Spleen (tissue), 11 donors: ENCODE data around the gene PLXNA3. TPM values are rescaled to one million over a fixed set of nuclear protein-coding genes. Genes with fewer than 3 reads are reported as not detected.

Experiments
- DNase-seq: peaks from one replicate; pipeline ENCODE4 v3.0.0-alpha.2; 2020
- H3K27ac ChIP-seq, 8 donors: fragments of 200-600 bp; sonication (generic) in 7 of 8; 1 replicate in 4 of 8; 2 replicates in 4 of 8; pipeline versions ENCODE4 v1.5.0 to v1.8.0; 2016 to 2021; ENCODE audit warnings: inconsistent platforms in 4 of 8, mild to moderate bottlenecking in 4 of 8, moderate library complexity in 1 of 8
- H3K27me3 ChIP-seq, 7 donors: fragments of 200-600 bp; sonication (generic) in 6 of 7; replicated peaks in 1 of 7; 1 replicate in 4 of 7; 2 replicates in 3 of 7; pipeline versions ENCODE4 v1.5.0 to v1.8.0; 2016 to 2021; ENCODE audit warnings: inconsistent platforms in 3 of 7, mild to moderate bottlenecking in 1 of 7
- H3K36me3 ChIP-seq, 6 donors: fragments of 200-600 bp; sonication (generic) in 5 of 6; 1 replicate in 4 of 6; 2 replicates in 2 of 6; pipeline versions ENCODE4 v1.5.0 to v1.8.0; 2016 to 2021; ENCODE audit warnings: inconsistent platforms in 2 of 6
- H3K4me1 ChIP-seq, 6 donors: fragments of 200-600 bp; sonication (generic) in 5 of 6; 1 replicate in 3 of 6; 2 replicates in 3 of 6; pipeline versions ENCODE4 v1.5.0 to v1.8.0; 2016 to 2021; ENCODE audit warnings: inconsistent platforms in 3 of 6
- H3K4me3 ChIP-seq, 8 donors: fragments of 200-600 bp; sonication (generic) in 7 of 8; 1 replicate in 4 of 8; 2 replicates in 4 of 8; pipeline versions ENCODE4 v1.5.0 to v1.8.0; 2016 to 2021; ENCODE audit warnings: inconsistent platforms in 4 of 8, mild to moderate bottlenecking in 4 of 8, moderate library complexity in 2 of 8
- H3K9me3 ChIP-seq, 8 donors: fragments of 200-600 bp; sonication (generic) in 7 of 8; 1 replicate in 4 of 8; 2 replicates in 4 of 8; pipeline versions ENCODE4 v1.5.0 to v1.8.0; 2016 to 2021; ENCODE audit warnings: inconsistent platforms in 4 of 8
- POLR2A ChIP-seq, 3 donors: fragments of 450-650 bp; IDR thresholded peaks; one replicate each; pipeline ENCODE4 v1.5.1; 2017; ENCODE audit warnings: antibody characterized with exemption in 3 of 3, mild to moderate bottlenecking in 1 of 3
- POLR2AphosphoS5 ChIP-seq, 3 donors: sonication (generic); formaldehyde crosslinking; IDR thresholded peaks; one replicate each; pipeline ENCODE4 v1.5.1; 2017; ENCODE audit warnings: antibody characterized with exemption in 3 of 3
- WGBS, 5 donors: extraction: QIAGEN DNeasy Blood & Tissue Kit in 3 of 5; methylation state at CpG; one replicate each; pipeline versions ENCODE4 v1.1.5 to v1.1.7; 2013 to 2018; 5-methylcytosine and 5-hydroxymethylcytosine counted together
- intact Hi-C: fragments of 100-400 bp; cut with DNase I; formaldehyde crosslinking; loops from one replicate; pipeline ENCODE4 v1.15.0; 2023; ENCODE audit warnings: low total_unique reads
- polyA plus RNA-seq, 3 donors: library from polyadenylated mRNA; stranded (reverse); fragments of 200-250 nt; gene quantifications; one replicate each; pipeline ENCODE4 v1.2.1, GENCODE V29; 2013
- total RNA-seq, 7 donors: library from RNA; depleted of rRNA in 3 of 7; stranded (reverse); fragments of >200 nt in 3 of 7; fragmentation: NEBNext Ultra II Directional in 4 of 7; extraction: Animal tissue kit (Norgen Biotek cat#: 25700) in 4 of 7; gene quantifications; one replicate each; pipeline versions ENCODE4 v1.1.0 to v1.2.1, GENCODE V29; 2016 to 2021
- TF ChIP-seq, protein P1 (sequence below), 11 experiments: fragments of 200-600 bp in 7 of 11; fragments of 450-650 bp in 4 of 11; sonication (generic) in 4 of 11; IDR thresholded peaks in 8 of 11; conservative IDR thresholded peaks in 3 of 11; 1 replicate in 7 of 11; 2 replicates in 4 of 11; pipeline versions ENCODE4 v1.4.0 to v1.8.0; 2016 to 2021; ENCODE audit warnings: antibody characterized with exemption in 11 of 11, inconsistent platforms in 4 of 11, mild to moderate bottlenecking in 1 of 11
- donor health status: healthy with polysubstance abuse.
- donor health status: DM: no; HTN: no; CAD: no; lungs with moderate emphysema.
- donor health status: DM: no; HTN: no; CAD: no.
- donor health status: Bipolar disorder and iron deficiency.
- donor health status: healthy.
- donor health status: DM: no; HTN: no; CAD: no.
- donor health status: DM: yes; HTN: yes; CAD: no.

Gene PLXNA3
- total and polyA plus RNA-seq, 10 donors = 2.5 to 46.8 (median 14.7) TPM

DNA sequence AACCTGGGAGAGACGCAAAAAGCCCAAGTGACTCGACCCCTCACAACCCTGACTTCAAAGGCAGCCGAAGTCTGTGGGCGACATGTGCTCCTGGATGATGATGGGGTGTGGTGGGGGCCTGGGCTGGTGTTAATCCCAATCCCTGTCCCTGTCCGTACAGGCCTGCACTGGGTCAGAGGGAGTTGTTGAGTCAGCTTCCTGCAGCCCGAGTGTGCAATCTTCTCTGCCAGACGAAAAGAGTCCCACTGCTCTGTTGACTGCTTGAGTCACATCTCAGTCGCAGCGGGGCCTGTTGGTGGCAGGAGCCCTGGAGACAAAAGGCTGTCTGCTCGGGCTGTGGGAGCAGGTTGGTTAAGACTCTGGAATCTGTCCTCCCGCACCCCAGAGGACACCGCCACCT lies 47.7 kb downstream of the PLXNA3 start:
- intact Hi-C loops = no loop called here
- WGBS, 5 donors = 73 to 92% (median 82%) methylated on average over 9 to 12 of the region's 12 CpGs; no CpG with 5 or more reads in 1 of the 5 donors
- no peaks in the 10 kb centered on the region for H3K4me1 ChIP-seq
- no peaks in the 10 kb centered on the region for H3K27me3 ChIP-seq
- H3K27ac ChIP-seq = no peak overlapping the region
- H3K36me3 ChIP-seq = peaks cover 0 to 54% (median 13%) of the 10 kb centered on the region in 6 donors
- peaks cover 0 to 9% (median 0%) of the 10 kb centered on the region in 8 donors for H3K9me3 ChIP-seq
- DNase-seq = no peak
- no peak overlapping the region for H3K4me3 ChIP-seq
- TF ChIP-seq, protein P1, sequence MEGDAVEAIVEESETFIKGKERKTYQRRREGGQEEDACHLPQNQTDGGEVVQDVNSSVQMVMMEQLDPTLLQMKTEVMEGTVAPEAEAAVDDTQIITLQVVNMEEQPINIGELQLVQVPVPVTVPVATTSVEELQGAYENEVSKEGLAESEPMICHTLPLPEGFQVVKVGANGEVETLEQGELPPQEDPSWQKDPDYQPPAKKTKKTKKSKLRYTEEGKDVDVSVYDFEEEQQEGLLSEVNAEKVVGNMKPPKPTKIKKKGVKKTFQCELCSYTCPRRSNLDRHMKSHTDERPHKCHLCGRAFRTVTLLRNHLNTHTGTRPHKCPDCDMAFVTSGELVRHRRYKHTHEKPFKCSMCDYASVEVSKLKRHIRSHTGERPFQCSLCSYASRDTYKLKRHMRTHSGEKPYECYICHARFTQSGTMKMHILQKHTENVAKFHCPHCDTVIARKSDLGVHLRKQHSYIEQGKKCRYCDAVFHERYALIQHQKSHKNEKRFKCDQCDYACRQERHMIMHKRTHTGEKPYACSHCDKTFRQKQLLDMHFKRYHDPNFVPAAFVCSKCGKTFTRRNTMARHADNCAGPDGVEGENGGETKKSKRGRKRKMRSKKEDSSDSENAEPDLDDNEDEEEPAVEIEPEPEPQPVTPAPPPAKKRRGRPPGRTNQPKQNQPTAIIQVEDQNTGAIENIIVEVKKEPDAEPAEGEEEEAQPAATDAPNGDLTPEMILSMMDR (IDR thresholded peaks at IDR 0.05 in 8 of 11, conservative IDR thresholded peaks at IDR 0.05 in 3 of 11) = no peak
- TF ChIP-seq POLR2A (IDR thresholded peaks at IDR 0.05) (no peak), POLR2AphosphoS5 (IDR thresholded peaks at IDR 0.05) (no peak)

DNA sequence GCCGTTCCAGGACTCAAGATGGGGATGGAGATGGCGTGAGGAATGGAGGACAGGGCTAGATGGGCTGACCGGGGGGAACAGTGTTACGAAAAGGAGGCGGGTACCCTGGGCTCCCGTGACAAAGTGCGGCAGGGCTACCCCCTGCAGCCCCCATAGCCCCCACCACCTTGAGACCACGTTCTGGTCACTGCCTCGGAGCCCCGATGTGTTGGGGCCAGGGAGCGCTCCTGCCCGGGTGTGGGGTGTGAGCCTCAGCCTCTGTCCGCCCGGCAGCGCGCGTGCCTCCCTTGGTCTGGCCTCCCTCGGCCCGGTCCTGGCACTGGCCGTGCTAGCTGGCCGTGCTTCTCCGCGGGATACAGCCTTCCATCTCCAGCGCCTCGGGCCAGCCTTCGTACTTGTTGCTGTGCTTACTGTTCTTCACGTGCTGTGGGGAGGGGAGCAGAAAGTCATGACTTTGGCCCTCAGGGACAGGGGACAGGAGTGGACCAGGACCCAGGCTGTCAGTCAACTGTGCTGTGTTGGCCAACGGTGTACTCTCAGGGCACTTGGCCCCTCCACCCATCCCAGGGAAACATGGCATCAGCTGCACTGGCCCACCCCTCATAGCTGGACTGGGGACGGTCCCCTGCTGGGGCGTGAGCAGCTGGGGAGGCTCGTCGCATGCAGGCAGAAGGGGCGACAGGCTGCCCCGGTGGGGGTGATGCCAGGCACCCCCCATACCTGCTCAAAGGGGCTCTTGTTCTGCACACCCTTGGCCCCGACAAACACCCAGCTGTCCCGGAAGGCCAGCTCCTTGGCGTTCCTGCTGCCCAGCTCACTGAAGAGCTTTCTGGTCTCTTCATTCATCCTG lies 48.6 kb downstream of the PLXNA3 start:
- TF ChIP-seq POLR2AphosphoS5 (IDR thresholded peaks at IDR 0.05) (peak in 1 of 3 donors; percentile 7), POLR2A (IDR thresholded peaks at IDR 0.05) (no peak)
- intact Hi-C loops = no loop called here
- Histone ChIP-seq H3K9me3 (peaks cover 0 to 9% (median 0%) of the 10 kb centered on the region in 8 donors), H3K36me3 (peaks cover 0 to 56% (median 13%) of the 10 kb centered on the region in 6 donors), H3K4me1 (peaks cover 0 to 8% (median 3%) of the 10 kb centered on the region in 6 donors), H3K27ac (no peak overlapping the region), H3K4me3 (no peak overlapping the region), H3K27me3 (no peaks in the 10 kb centered on the region)
- peak; percentile 71 for DNase-seq
- 85 to 99% (median 93%) methylated on average over 2 to 37 of the region's 37 CpGs for WGBS, 5 donors

DNA sequence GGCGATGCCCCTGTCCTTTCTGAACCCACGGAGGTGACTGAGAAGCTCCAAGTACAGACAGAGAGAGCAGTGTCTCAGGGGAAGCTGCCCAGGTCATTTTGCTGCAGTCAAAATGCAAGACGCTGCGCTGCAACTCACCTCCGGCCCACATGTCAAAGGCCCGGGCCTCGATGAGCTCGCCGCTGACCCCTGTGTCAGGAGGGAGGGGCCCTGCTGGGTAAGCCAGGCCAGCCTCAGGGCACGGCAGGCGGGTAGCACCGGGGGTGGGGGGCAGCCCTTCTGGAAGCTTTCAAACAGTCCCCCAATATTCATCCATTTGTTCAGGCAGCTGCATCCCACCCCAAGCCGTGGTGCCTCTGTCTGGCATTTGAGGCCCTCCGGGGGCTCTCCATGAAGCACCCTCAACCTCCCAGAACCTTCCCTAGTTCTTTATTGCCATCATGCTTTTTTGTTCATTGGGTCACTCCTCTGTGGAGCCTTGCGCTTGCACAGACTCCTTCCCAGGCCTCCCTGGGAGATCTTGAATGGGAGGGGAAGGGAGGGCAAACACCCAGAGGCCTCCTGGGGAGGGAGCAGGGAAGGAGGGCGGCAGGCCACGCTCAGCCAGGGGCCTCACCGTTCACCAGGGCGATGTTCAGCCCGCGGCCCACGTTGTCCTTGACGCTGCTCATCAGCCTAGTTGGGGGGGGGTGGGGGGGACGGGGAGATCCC lies 49.7 kb downstream of the PLXNA3 start:
- no peaks in the 10 kb centered on the region for H3K27me3 ChIP-seq
- H3K36me3 ChIP-seq = peaks cover 0 to 56% (median 13%) of the 10 kb centered on the region in 6 donors
- TF ChIP-seq, protein P1 (IDR thresholded peaks at IDR 0.05 in 8 of 11, conservative IDR thresholded peaks at IDR 0.05 in 3 of 11) = no peak
- H3K4me1 ChIP-seq = peaks cover 0 to 11% (median 4%) of the 10 kb centered on the region in 6 donors
- intact Hi-C loops = no loop called here
- 89 to 95% (median 91%) methylated on average over 4 to 24 of the region's 24 CpGs for WGBS, 5 donors
- peaks cover 0 to 9% (median 0%) of the 10 kb centered on the region in 8 donors for H3K9me3 ChIP-seq
- H3K4me3 ChIP-seq = no peak overlapping the region
- no peak overlapping the region for H3K27ac ChIP-seq
- peak; percentile 63 for DNase-seq

DNA sequence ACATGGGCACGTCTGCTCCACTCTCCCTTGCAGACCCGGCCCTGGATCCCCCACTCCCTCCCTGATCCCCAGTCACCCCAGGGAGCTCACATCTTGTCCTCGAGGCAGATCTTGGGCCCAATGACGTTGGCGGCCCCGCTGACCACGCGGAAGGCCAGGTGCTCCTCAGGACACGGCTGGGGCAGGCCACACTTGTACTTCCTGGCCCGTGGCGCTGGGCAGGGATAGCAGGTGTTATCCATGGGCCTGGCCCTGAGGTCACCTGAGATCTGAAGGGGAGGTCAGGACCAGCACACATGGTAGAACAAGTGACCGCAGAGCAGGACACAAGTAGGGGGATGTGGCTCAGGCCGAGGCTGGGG lies 50.3 kb downstream of the PLXNA3 start:
- WGBS, 5 donors = 90 to 97% (median 92%) methylated on average over 10 to 13 of the region's 13 CpGs
- H3K27ac ChIP-seq = no peak overlapping the region

More for the DNA sequence above, 50.3 kb downstream of the PLXNA3 start:
- TF ChIP-seq POLR2A (IDR thresholded peaks at IDR 0.05) (no peak), POLR2AphosphoS5 (IDR thresholded peaks at IDR 0.05) (peak in 1 of 3 donors; percentile 24)
- intact Hi-C loops = no loop called here
- Histone ChIP-seq H3K9me3 (peaks cover 0 to 9% (median 0%) of the 10 kb centered on the region in 8 donors), H3K27me3 (no peaks in the 10 kb centered on the region), H3K4me1 (peaks cover 0 to 11% (median 4%) of the 10 kb centered on the region in 6 donors), H3K4me3 (no peak overlapping the region), H3K36me3 (peaks cover 0 to 56% (median 13%) of the 10 kb centered on the region in 6 donors)
- no peak for DNase-seq
